PC-3 (cell line): ENCODE results near the gene SLC30A7.
"Not testable (repeated sequence)": the region's sequence is repeated elsewhere in the genome, so short reads cannot be mapped to it uniquely, and the experiment has no call there.

Experiments used
- CTCF ChIP-seq: fragments of 300-600 bp; sonication (generic); conservative IDR thresholded peaks from 2 replicates; pipeline ENCODE4 v1.5.1; 2017; ENCODE audit warnings: antibody characterized with exemption, low read depth, mild to moderate bottlenecking, low read length
- EZH2phosphoT487 ChIP-seq: fragments of 300-600 bp; sonication (generic); IDR thresholded peaks from 2 replicates; pipeline ENCODE4 v1.6.1; 2018; ENCODE audit warnings: mild to moderate bottlenecking, antibody characterized with exemption, low read length, borderline replicate concordance

- TF ChIP-seq CTCF, EZH2phosphoT487: not testable (repeated sequence)
Observed at GRCh38 chr1:100949515-100950158, 53.7 kb downstream of the SLC30A7 start.
